AG09319 (cell line): Measurements from ENCODE around the gene NPAS3.

Experiments used
- DNase-seq: peaks from one replicate; pipeline ENCODE4 v3.0.0-alpha.2; 2010; ENCODE audit warnings: low read depth; ENCODE audit errors: extremely low read depth
- TF ChIP-seq, protein P1 (sequence below): IDR thresholded peaks from 2 replicates; pipeline ENCODE4 v1.5.1; 2011; ENCODE audit warnings: low read depth, mild to moderate bottlenecking, inconsistent platforms, low read length, moderate library complexity

Gene NPAS3

DNA sequence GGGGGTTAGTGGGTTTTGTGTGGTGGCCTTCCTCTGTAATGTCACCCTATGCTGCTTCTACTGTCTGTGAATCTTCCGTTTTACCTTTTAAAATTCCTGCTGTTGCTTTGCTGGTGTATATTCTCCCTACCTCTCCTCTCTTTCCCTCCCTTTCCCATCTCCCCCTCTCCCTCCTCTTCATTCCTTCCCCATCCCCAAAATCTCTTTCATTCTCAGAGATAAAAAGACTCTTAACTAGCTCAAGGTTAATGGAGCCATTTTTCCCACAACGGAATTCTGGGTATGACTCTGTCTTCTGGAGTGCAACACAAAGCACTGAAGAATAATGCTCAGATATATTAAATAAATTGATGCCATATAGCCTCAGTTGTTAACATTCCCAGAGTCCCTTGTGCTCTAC lies 864.1 kb downstream of the NPAS3 start:
- no peak for DNase-seq
- TF ChIP-seq, protein P1, sequence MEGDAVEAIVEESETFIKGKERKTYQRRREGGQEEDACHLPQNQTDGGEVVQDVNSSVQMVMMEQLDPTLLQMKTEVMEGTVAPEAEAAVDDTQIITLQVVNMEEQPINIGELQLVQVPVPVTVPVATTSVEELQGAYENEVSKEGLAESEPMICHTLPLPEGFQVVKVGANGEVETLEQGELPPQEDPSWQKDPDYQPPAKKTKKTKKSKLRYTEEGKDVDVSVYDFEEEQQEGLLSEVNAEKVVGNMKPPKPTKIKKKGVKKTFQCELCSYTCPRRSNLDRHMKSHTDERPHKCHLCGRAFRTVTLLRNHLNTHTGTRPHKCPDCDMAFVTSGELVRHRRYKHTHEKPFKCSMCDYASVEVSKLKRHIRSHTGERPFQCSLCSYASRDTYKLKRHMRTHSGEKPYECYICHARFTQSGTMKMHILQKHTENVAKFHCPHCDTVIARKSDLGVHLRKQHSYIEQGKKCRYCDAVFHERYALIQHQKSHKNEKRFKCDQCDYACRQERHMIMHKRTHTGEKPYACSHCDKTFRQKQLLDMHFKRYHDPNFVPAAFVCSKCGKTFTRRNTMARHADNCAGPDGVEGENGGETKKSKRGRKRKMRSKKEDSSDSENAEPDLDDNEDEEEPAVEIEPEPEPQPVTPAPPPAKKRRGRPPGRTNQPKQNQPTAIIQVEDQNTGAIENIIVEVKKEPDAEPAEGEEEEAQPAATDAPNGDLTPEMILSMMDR = no peak

DNA sequence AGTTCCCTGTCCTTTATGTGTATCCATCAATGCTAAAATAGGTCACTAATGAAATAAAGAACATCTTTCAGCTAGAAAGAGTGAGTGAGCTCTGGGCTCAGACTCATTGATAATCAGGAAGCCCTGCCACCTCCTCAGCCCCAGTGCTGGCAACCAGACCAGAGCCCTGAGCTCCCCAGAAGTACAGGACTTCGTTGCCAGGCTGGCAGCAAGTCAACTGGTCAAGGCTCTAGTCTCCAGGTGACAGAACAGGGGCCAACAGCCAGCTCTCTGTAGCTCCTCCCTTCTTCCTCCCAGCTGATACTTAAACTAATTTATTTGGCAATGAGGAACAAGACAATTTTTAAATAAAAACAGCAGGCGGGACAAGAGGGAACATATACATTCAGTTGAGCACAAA lies 866.9 kb downstream of the NPAS3 start:
- no peak for DNase-seq
- TF ChIP-seq, protein P1 = no peak

DNA sequence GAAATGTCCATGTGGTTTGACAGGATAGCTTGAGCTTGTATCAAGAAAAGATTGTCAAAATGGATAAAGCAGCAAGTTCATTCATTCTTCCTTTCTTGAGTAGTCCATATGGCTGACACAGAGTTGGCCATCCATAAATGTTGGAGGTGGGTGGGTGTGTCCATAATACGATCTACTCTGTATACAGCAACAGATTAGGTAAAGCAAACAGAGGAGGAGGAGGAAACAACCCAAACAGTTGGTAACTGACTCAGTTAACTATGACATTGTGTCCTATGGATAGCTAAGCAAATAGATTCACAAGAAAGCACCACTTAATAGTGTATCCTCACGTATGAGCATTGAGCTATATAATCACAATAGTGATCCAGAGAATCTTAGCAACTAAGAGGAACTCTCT lies 868.2 kb downstream of the NPAS3 start:
- TF ChIP-seq, protein P1 = no peak
- no peak for DNase-seq

DNA sequence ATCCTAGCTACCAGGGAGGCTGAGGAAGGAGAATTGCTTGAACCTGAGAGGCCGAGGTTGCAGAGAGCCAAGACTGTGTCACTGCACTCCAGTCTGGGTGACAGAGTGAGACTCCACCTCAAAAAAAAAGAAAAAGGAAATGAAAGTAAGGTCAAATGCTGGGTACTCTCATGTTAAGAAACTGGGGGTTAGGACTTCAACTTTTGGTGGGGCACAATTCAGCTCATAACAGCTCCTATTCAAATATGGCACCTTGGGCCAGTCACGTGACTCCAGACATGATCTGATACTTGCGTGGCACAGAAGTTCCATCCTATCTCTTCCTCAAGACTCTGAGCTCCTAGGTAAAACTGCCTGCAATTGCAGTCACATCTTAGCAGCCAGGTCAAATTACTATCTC lies 869.5 kb downstream of the NPAS3 start:
- no peak for DNase-seq
- TF ChIP-seq, protein P1 = no peak

DNA sequence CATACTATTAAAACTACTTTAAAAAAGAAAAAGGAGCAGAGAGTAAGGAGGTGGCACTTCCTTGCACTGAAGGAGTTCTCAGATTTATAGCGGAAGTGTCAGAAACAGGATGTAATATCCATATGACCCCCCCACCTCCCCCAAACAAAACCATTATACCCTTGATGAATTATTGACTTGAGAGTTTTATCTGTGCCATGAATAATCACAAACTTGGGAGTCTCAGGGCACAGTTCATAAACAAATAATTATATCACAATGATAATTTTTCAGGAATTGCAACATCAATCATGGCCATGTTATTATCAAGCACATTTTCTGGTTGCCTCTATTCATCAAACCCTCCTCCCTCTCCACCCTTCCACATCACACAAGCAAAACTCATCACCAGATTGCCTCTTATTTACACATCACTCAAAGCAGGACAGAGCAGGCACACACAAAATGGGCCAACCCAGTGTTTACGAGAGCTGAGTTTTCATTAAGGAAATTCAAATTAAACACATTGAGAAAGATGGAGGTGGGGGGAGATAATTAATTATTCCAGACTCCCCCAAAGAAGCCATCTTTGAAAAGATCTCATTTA lies 870.8 kb downstream of the NPAS3 start:
- DNase-seq = no peak
- TF ChIP-seq, protein P1 = no peak

DNA sequence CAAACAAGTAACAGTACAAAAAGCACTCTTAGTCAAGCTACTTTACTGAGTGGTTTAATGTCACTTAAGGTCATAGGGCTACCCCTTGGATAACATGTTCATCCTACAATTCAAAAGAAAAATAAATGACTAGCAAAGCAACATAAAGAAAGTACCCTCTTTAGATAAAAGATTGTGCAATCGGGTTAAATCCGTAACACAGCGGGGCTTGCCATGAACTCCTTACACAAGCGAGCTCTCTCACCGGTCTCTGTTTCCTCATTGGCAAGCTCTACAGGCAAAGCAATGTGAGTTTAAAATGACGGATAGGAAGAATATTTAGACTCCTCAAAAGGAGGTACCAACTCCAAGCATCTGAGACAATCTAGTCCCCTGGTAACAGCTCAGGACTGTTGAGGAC lies 871.6 kb downstream of the NPAS3 start:
- DNase-seq = no peak

DNA sequence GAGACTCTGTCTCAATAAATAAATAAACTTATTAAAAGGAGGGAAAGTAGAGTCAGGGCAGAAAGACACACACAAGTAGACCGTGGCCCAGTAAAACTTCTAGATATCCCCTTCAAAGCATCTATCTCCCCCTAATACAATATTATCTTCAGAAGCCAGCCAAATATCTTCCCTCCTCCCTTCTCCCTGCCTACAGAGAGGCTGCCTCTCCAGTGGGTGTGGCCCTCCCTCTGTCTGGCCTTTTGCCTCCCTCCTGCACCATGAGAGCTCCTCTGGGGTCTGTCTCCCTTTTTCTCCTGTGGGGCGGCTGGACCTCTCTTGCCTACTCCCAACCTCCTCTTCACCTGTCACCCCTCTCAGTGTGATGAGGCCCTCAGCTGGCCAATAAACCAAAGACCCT lies 873.0 kb downstream of the NPAS3 start:
- no peak for DNase-seq
- TF ChIP-seq, protein P1 = no peak

More for the DNA sequence above, 871.6 kb downstream of the NPAS3 start:
- TF ChIP-seq, protein P1 = no peak
